ENCODE results near the gene ETHE1. TPM values are rescaled to one million over a fixed set of nuclear protein-coding genes. Genes with fewer than 3 reads are reported as not detected.
"Not testable (repeated sequence)": the region's sequence is repeated elsewhere in the genome, so short reads cannot be mapped to it uniquely, and the experiment has no call there.

The ETHE1 gene
- total RNA-seq, 2 experiments from 2014 or later: 20.2 to 21.7 TPM

- Histone ChIP-seq H3K36me3 (ENCODE audit: insufficient read depth, low read length) (peaks cover 4% of the 10 kb centered on the region), H3K4me1 (ENCODE audit: insufficient read depth, low read length) (peaks cover 31% of the 10 kb centered on the region), H3K27me3 (ENCODE audit: control insufficient read depth in 1 of 2, insufficient read depth in 2 of 2, low read length in 2 of 2) (no peaks in the 10 kb centered on the region), H3K27ac (ENCODE audit: low read depth in 1 of 2, low read length in 2 of 2) (peak overlapping the region; percentile 66 to 73), H3K9me3 (ENCODE audit: control insufficient read depth in 1 of 2, insufficient read depth in 1 of 2, low read length in 2 of 2) (no peaks in the 10 kb centered on the region), H3K4me3 (ENCODE audit: low read length) (peak overlapping the region; percentile 93)
- Mint-ChIP-seq H3K4me1 (ENCODE audit: low read depth) (peaks cover 28% of the 10 kb centered on the region), H3K4me3 (peak overlapping the region; percentile 77), H3K27ac (peak overlapping the region; percentile 76), H3K9me3 (no peaks in the 10 kb centered on the region), H3K36me3 (ENCODE audit: low read depth) (peaks cover 4% of the 10 kb centered on the region), H3K27me3 (no peaks in the 10 kb centered on the region)
- POLR2A ChIA-PET: interaction anchor here (0.8 to 3.0 kb wide), 11 partner anchors 8 to 93 kb away, joined by 3 to 21 read pairs (median 7); partner anchors contain the start of genes IRGQ, PHLDB3, ZNF575 and ZNF576
- peak in 7 of 14 experiments; percentile 21 to 65 (median 54) for DNase-seq
- CTCF ChIA-PET: interaction anchor here (0.7 to 3.1 kb wide), 9 partner anchors 9 to 93 kb away, joined by 3 to 23 read pairs (median 5); partner anchors contain the start of genes IRGQ and ZNF576
- intact Hi-C loops (cut with DNase I, micrococcal nuclease): loop anchor here (5.0 kb wide), 2 partner anchors 37 to 323 kb away; no protein-coding TSS in a partner anchor
- TF ChIP-seq, protein P1, sequence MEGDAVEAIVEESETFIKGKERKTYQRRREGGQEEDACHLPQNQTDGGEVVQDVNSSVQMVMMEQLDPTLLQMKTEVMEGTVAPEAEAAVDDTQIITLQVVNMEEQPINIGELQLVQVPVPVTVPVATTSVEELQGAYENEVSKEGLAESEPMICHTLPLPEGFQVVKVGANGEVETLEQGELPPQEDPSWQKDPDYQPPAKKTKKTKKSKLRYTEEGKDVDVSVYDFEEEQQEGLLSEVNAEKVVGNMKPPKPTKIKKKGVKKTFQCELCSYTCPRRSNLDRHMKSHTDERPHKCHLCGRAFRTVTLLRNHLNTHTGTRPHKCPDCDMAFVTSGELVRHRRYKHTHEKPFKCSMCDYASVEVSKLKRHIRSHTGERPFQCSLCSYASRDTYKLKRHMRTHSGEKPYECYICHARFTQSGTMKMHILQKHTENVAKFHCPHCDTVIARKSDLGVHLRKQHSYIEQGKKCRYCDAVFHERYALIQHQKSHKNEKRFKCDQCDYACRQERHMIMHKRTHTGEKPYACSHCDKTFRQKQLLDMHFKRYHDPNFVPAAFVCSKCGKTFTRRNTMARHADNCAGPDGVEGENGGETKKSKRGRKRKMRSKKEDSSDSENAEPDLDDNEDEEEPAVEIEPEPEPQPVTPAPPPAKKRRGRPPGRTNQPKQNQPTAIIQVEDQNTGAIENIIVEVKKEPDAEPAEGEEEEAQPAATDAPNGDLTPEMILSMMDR (IDR thresholded peaks at IDR 0.05): no peak
- ATAC-seq (ENCODE audit: poor library complexity): peak; percentile 71
Observed at GRCh38 chr19:43524922-43525835, 1.8 kb downstream of the ETHE1 start.

DNA sequence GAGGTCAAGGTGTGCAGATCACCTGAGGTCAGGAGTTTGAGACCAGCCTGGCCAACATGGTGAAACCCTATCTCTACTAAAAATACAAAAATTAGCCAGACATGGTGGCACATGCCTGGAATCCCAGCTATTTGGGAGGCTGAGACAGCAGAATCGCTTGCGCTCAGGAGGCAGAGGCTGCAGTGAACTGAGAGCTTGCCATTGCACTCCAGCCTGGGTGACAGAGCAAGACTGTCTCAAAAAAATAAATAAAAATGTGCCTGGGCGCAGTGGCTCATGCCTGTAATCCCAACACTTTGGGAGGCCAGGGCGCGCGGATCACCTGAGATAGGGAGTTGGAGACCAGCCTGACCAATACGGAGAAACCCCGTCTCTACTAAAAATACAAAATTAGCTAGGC lies 3.3 kb downstream of the ETHE1 start:
- H3K4me1 Mint-ChIP-seq (ENCODE audit: low read depth): peaks cover 35% of the 10 kb centered on the region
- H3K36me3 Mint-ChIP-seq (ENCODE audit: low read depth); H3K4me3 Mint-ChIP-seq; H3K27ac Mint-ChIP-seq; H3K9me3 ChIP-seq (ENCODE audit: control insufficient read depth in 1 of 2, insufficient read depth in 1 of 2, low read length in 2 of 2); H3K27ac ChIP-seq (ENCODE audit: low read depth in 1 of 2, low read length in 2 of 2); H3K27me3 Mint-ChIP-seq; DNase-seq; H3K9me3 Mint-ChIP-seq; H3K4me3 ChIP-seq (ENCODE audit: low read length); H3K36me3 ChIP-seq (ENCODE audit: insufficient read depth, low read length); H3K27me3 ChIP-seq (ENCODE audit: control insufficient read depth in 1 of 2, insufficient read depth in 2 of 2, low read length in 2 of 2); ATAC-seq (ENCODE audit: poor library complexity): not testable (repeated sequence)
- ChIA-PET CTCF (interaction anchor here (0.5 to 3.1 kb wide), 4 partner anchors 12 to 77 kb away, joined by 3 to 23 read pairs (median 13); partner anchors contain the start of genes IRGQ and ZNF576), POLR2A (interaction anchor here (1.6 kb wide), 1 partner anchor 91 kb away, joined by 8 read pairs; no protein-coding TSS in a partner anchor)
- H3K4me1 ChIP-seq (ENCODE audit: insufficient read depth, low read length): peaks cover 38% of the 10 kb centered on the region
- intact Hi-C loops (cut with DNase I, micrococcal nuclease): loop anchor here in 1 of 2 experiments (5.0 kb wide), 1 partner anchor 321 kb away; no protein-coding TSS in a partner anchor

- H3K9me3 Mint-ChIP-seq: no peaks in the 10 kb centered on the region
- ChIA-PET CTCF (interaction anchor here (3.1 kb wide), 1 partner anchor 76 kb away, joined by 16 read pairs; no protein-coding TSS in a partner anchor), POLR2A (interaction anchor here (1.5 kb wide), 1 partner anchor 84 kb away, joined by 4 read pairs; no protein-coding TSS in a partner anchor)
- H3K27me3 Mint-ChIP-seq: no peaks in the 10 kb centered on the region
- intact Hi-C loops (cut with DNase I, micrococcal nuclease): loop anchor here in 1 of 2 experiments (5.0 kb wide), 1 partner anchor 321 kb away; no protein-coding TSS in a partner anchor
- peaks cover 9% of the 10 kb centered on the region for H3K36me3 Mint-ChIP-seq (ENCODE audit: low read depth)
- TF ChIP-seq, protein P1 (IDR thresholded peaks at IDR 0.05): no peak
- no peak overlapping the region for H3K27ac ChIP-seq (ENCODE audit: low read depth in 1 of 2, low read length in 2 of 2)
- ATAC-seq (ENCODE audit: poor library complexity) (no peak), DNase-seq (no peak)
- no peak overlapping the region for H3K4me3 ChIP-seq (ENCODE audit: low read length)
- H3K27ac Mint-ChIP-seq: peak overlapping the region; percentile 48
- peaks cover 35% of the 10 kb centered on the region for H3K4me1 Mint-ChIP-seq (ENCODE audit: low read depth)
- H3K27me3 ChIP-seq (ENCODE audit: control insufficient read depth in 1 of 2, insufficient read depth in 2 of 2, low read length in 2 of 2): no peaks in the 10 kb centered on the region
- H3K9me3 ChIP-seq (ENCODE audit: control insufficient read depth in 1 of 2, insufficient read depth in 1 of 2, low read length in 2 of 2): no peaks in the 10 kb centered on the region
- H3K4me1 ChIP-seq (ENCODE audit: insufficient read depth, low read length): peaks cover 38% of the 10 kb centered on the region
- peaks cover 4% of the 10 kb centered on the region for H3K36me3 ChIP-seq (ENCODE audit: insufficient read depth, low read length)
- H3K4me3 Mint-ChIP-seq: no peak overlapping the region
Observed at GRCh38 chr19:43522929-43523328, 4.1 kb downstream of the ETHE1 start.
